HCT116 (cell line): ENCODE measurements around the gene FHIT. TPM values are rescaled to one million over a fixed set of nuclear protein-coding genes. Genes with fewer than 3 reads are reported as not detected.

Source experiments
- ATAC-seq: fragments of 200-7000 bp; cut with Tn5 transposase; 2 replicates; pipeline ENCODE4 v1.9.1; 2020; ENCODE audit warnings: mild to moderate bottlenecking, moderate library complexity
- BruUV-seq: library from RNA; stranded (reverse); fragments of 400-500 nt; replicated peaks from 2 replicates; lab custom pipeline; 2021; lab: Mats Ljungman, UMichigan
- CTCF ChIA-PET: fragments of 300-600 bp; sonication (Branson Sonifier 250); formaldehyde crosslinking; loops from one replicate; lab custom pipeline; 2021; ENCODE audit warnings: antibody characterized with exemption; lab: Charles Lee
- POLR2A ChIA-PET: fragments of 300-600, 350-600 bp; sonication (Branson Sonifier 250); formaldehyde crosslinking; loops from one replicate; lab custom pipeline; 2021; ENCODE audit warnings: antibody characterized with exemption; lab: Charles Lee
- RAD21 ChIA-PET, 2 experiments: fragments of 300-600 bp; sonication (Branson Sonifier 250); formaldehyde crosslinking; loops; one replicate each; lab custom pipeline; 2023; ENCODE audit warnings: low total read pairs in 2 of 2; ENCODE audit not compliant: uncharacterized antibody in 2 of 2, unreplicated experiment in 2 of 2, low non-redundant PET in 1 of 2; lab: Charles Lee
- DNase-seq: peaks from one replicate; pipeline ENCODE4 v3.0.0-alpha.2; 2010; ENCODE audit warnings: low read depth, low spot score
- H2AFZ ChIP-seq: fragments of 200-600 bp; shearing (Covaris generic), sonication (generic); 2 replicates; pipeline ENCODE4 v1.6.1; 2017; ENCODE audit warnings: low read depth, mixed run types, mixed read lengths, antibody characterized with exemption, low read length; ENCODE audit not compliant: poor library complexity, severe bottlenecking
- H3K27ac ChIP-seq: 2 replicates; pipeline ENCODE4 v1.5.1; 2012; ENCODE audit warnings: low read depth, low read length
- H3K27me3 ChIP-seq: fragments of 200-600 bp; sonication (generic); 2 replicates; pipeline ENCODE4 v1.6.1; 2016; ENCODE audit warnings: mixed run types, low read length, mixed read lengths; ENCODE audit not compliant: insufficient read depth
- H3K36me3 ChIP-seq, 2 experiments: fragments of 200-500 bp in 1 of 2; fragments of 200-600 bp in 1 of 2; sonication (Bioruptor generic) in 1 of 2; sonication (generic) in 1 of 2; 2 replicates each; pipeline versions ENCODE4 v1.5.1 to v1.6.1; 2014 to 2016; ENCODE audit warnings: low read length in 2 of 2, inconsistent platforms in 1 of 2, mixed read lengths in 1 of 2, mixed run types in 1 of 2; ENCODE audit not compliant: insufficient read depth in 2 of 2, control insufficient read depth in 1 of 2
- H3K4me1 ChIP-seq, 2 experiments: fragments of 200-600 bp in 1 of 2; sonication (generic) in 1 of 2; 2 replicates each; pipeline versions ENCODE4 v1.5.1 to v1.6.1; 2012 to 2017; ENCODE audit warnings: low read length in 2 of 2, inconsistent platforms in 1 of 2, mild to moderate bottlenecking in 1 of 2, mixed read lengths in 1 of 2, mixed run types in 1 of 2, moderate library complexity in 1 of 2; ENCODE audit not compliant: insufficient read depth in 2 of 2, control insufficient read depth in 1 of 2
- H3K4me2 ChIP-seq: fragments of 200-600 bp; sonication (generic); 2 replicates; pipeline ENCODE4 v1.6.1; 2017; ENCODE audit warnings: mixed run types, low read length, mixed read lengths
- H3K4me3 ChIP-seq, 2 experiments: fragments of 200-600 bp in 1 of 2; sonication (generic) in 1 of 2; replicated peaks in 1 of 2; 2 replicates each; pipeline ENCODE4 v1.5.1; 2011 to 2016; ENCODE audit warnings: low read length in 2 of 2, control low read depth in 1 of 2, low read depth in 1 of 2, mild to moderate bottlenecking in 1 of 2, mixed read lengths in 1 of 2, mixed run types in 1 of 2
- H3K79me2 ChIP-seq: fragments of 200-600 bp; sonication (generic); 2 replicates; pipeline ENCODE4 v1.6.1; 2017; ENCODE audit warnings: mild to moderate bottlenecking, mixed run types, low read length, moderate library complexity, mixed read lengths; ENCODE audit not compliant: insufficient read depth
- H3K9ac ChIP-seq: fragments of 200-600 bp; sonication (generic); 2 replicates; pipeline ENCODE4 v1.6.1; 2016; ENCODE audit warnings: low read length, mixed read lengths
- H3K9me2 ChIP-seq: fragments of 200-600 bp; sonication (generic), shearing (Covaris generic); 2 replicates; pipeline ENCODE4 v1.6.1; 2017; ENCODE audit warnings: mixed run types, mild to moderate bottlenecking, moderate library complexity; ENCODE audit not compliant: insufficient read depth
- H3K9me3 ChIP-seq, 2 experiments: fragments of 200-500 bp in 1 of 2; fragments of 200-600 bp in 1 of 2; sonication (Bioruptor generic) in 1 of 2; sonication (generic) in 1 of 2; 2 replicates each; pipeline ENCODE4 v1.6.1; 2014 to 2017; ENCODE audit warnings: low read length in 2 of 2, mixed read lengths in 2 of 2, inconsistent platforms in 1 of 2, low read depth in 1 of 2, mild to moderate bottlenecking in 1 of 2, mixed run types in 1 of 2, moderate library complexity in 1 of 2; ENCODE audit not compliant: control insufficient read depth in 1 of 2, insufficient read depth in 1 of 2
- H4K20me1 ChIP-seq: fragments of 200-600 bp; sonication (generic), shearing (Covaris generic); 2 replicates; pipeline ENCODE4 v1.6.1; 2017; ENCODE audit warnings: mixed run types, mild to moderate bottlenecking, moderate library complexity; ENCODE audit not compliant: insufficient read depth
- EGR1 ChIP-seq: IDR thresholded peaks from 2 replicates; pipeline ENCODE4 v1.6.1; 2012; ENCODE audit warnings: low read depth
- POLR2A ChIP-seq: IDR thresholded peaks from 2 replicates; pipeline ENCODE4 v1.7.0; 2011; ENCODE audit warnings: borderline replicate concordance; ENCODE audit not compliant: insufficient read depth, insufficient read length; ENCODE audit errors: extremely low read depth
- POLR2AphosphoS5 ChIP-seq: IDR thresholded peaks from 2 replicates; pipeline ENCODE4 v1.6.1; 2011; ENCODE audit warnings: mild to moderate bottlenecking, low read depth, low read length, moderate library complexity
- SIN3A ChIP-seq: IDR thresholded peaks from 2 replicates; pipeline ENCODE4 v1.6.1; 2012; ENCODE audit warnings: low read depth
- SP1 ChIP-seq: IDR thresholded peaks from 2 replicates; pipeline ENCODE4 v1.6.1; 2012; ENCODE audit warnings: low read depth
- SRF ChIP-seq: IDR thresholded peaks from 2 replicates; pipeline ENCODE4 v1.6.1; 2012; ENCODE audit warnings: low read depth
- YY1 ChIP-seq: IDR thresholded peaks from 2 replicates; pipeline ENCODE4 v1.6.1; 2011; ENCODE audit warnings: low read length, low read depth, moderate library complexity, mild to moderate bottlenecking; ENCODE audit not compliant: insufficient replicate concordance; ENCODE audit errors: extremely low read depth
- intact Hi-C: fragments of 100-400 bp; cut with micrococcal nuclease; formaldehyde crosslinking; loops from 2 replicates; pipeline ENCODE4 v1.10.0; 2022
- total RNA-seq: library from RNA; stranded (reverse); gene quantifications from one replicate; pipeline ENCODE4 v1.2.1, GENCODE V29; 2021; ENCODE audit not compliant: unreplicated experiment
- TF ChIP-seq, protein P1 (sequence below): IDR thresholded peaks from 2 replicates; pipeline ENCODE4 v1.6.1; 2011; ENCODE audit warnings: mild to moderate bottlenecking, low read length, moderate library complexity; ENCODE audit not compliant: insufficient replicate concordance; ENCODE audit errors: extremely low read depth
- TF ChIP-seq, protein P2 (sequence below): IDR thresholded peaks from 2 replicates; pipeline ENCODE4 v1.6.1; 2012

FHIT gene
- total RNA-seq, 1 experiment from 2014 or later: 20.1 TPM

DNA sequence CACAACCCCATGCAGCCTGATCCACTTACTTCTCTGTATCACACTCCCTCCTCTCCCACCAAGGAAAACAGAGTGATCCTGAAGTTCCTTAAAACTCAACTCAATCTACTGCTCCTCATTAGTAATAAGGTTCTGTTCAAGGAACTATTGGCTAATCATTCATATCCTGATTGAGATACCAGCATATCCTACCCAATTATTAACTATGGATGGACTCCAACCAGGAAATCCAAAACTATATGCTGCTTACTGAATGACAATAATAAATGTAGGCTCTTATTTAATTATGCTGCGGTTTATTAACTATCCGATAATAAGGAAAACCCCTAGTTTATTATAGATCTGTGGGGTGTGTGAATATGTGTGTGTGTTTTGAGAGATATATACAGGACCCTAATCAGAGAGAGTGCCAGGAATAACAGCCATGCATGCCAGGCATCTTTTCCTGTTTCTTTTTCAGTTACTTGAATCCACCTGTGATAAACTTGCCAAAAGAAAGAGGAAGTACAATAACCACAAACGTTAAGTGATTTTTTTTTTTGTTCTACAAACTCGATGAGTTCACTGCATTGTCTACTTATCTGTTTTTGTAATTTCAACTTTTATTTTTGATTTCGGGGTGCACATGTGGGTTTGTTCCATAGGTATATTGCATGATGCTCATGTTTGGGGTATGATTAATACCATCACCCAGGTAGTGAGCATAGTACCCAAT, 1169.7 kb downstream of the FHIT start (continued):
- TF ChIP-seq POLR2A (no peak), EGR1 (no peak), POLR2AphosphoS5 (no peak)
- TF ChIP-seq, protein P1, sequence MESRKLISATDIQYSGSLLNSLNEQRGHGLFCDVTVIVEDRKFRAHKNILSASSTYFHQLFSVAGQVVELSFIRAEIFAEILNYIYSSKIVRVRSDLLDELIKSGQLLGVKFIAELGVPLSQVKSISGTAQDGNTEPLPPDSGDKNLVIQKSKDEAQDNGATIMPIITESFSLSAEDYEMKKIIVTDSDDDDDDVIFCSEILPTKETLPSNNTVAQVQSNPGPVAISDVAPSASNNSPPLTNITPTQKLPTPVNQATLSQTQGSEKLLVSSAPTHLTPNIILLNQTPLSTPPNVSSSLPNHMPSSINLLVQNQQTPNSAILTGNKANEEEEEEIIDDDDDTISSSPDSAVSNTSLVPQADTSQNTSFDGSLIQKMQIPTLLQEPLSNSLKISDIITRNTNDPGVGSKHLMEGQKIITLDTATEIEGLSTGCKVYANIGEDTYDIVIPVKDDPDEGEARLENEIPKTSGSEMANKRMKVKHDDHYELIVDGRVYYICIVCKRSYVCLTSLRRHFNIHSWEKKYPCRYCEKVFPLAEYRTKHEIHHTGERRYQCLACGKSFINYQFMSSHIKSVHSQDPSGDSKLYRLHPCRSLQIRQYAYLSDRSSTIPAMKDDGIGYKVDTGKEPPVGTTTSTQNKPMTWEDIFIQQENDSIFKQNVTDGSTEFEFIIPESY: no peak

DNA sequence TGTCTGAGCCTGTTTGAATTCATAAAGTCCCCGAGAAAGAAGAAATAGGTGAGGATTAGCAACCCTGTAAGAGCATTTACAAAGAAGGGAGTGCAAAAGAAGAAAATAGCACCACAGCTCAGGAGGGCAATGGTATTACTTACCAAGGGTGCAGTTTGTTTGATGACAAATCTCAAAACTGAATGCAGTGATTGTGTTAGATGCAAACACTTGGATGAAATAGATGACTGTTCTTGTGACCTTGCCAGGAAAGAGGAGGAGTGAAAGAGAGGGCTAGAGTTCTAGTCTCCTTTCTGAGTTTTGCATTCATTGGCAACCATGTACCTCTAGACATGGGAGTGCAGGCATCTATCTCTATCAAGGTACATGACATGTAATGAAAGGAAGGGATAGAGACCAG, 1170.6 kb downstream of the FHIT start:
- ATAC-seq: no peak
- CTCF ChIA-PET: no interaction called here
- H3K27me3 ChIP-seq: peaks cover 4% of the 10 kb centered on the region; the same call in 1 of the 2 replicates
- no peaks in the 10 kb centered on the region for H3K9me3 ChIP-seq
- no peak overlapping the region for H2AFZ ChIP-seq
- no peak for DNase-seq
- no peaks in the 10 kb centered on the region for H3K79me2 ChIP-seq
- no peak overlapping the region for H3K4me2 ChIP-seq
- intact Hi-C loops: no loop called here
- no TSS peak for BruUV-seq
- H3K27ac ChIP-seq: no peak overlapping the region
- H3K9me2 ChIP-seq: no peaks in the 10 kb centered on the region
- H3K36me3 ChIP-seq: no peaks in the 10 kb centered on the region
- H3K4me3 ChIP-seq: no peak overlapping the region
- H3K4me1 ChIP-seq: no peaks in the 10 kb centered on the region
- TF ChIP-seq, protein P2, sequence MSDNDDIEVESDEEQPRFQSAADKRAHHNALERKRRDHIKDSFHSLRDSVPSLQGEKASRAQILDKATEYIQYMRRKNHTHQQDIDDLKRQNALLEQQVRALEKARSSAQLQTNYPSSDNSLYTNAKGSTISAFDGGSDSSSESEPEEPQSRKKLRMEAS: no peak
- TF ChIP-seq SP1 (no peak), YY1 (no peak), SRF (no peak), SIN3A (no peak)
- no peak overlapping the region for H3K9ac ChIP-seq
- RAD21 ChIA-PET: no interaction called here
- POLR2A ChIA-PET: no interaction called here
- no peaks in the 10 kb centered on the region for H4K20me1 ChIP-seq
